Astrocyte (in vitro differentiated cells and primary cell): Measurements from ENCODE around the gene COA1.
"Not testable (repeated sequence)": the region's sequence is repeated elsewhere in the genome, so short reads cannot be mapped to it uniquely, and the experiment has no call there.

Experiments
- EZH2 ChIP-seq: IDR thresholded peaks from 2 replicates; pipeline ENCODE4 v1.6.1; 2012; ENCODE audit warnings: mild to moderate bottlenecking, low read length, inconsistent platforms; ENCODE audit not compliant: insufficient read depth
- TF ChIP-seq, protein P1 (sequence below): IDR thresholded peaks from 2 replicates; pipeline ENCODE4 v1.5.1; 2011; ENCODE audit warnings: low read depth, mild to moderate bottlenecking, inconsistent platforms, low read length, moderate library complexity; ENCODE audit not compliant: insufficient read depth

DNA sequence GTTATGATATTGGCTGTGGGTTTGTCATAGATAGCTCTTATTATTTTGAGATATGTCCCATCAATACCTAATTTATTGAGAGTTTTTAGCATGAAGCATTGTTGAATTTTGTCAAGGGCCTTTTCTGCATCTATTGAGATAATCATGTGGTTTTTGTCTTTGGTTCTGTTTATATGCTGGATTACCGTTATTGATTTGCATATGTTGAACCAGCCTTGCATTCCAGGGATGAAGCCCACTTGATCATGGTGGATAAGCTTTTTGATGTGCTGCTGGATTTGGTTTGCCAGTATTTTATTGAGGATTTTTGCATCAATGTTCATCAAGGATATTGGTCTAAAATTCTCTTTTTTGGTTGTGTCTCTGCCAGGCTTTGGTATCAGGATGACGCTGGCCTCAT is 45.9 kb upstream of the COA1 start:
- TF ChIP-seq, protein P1, sequence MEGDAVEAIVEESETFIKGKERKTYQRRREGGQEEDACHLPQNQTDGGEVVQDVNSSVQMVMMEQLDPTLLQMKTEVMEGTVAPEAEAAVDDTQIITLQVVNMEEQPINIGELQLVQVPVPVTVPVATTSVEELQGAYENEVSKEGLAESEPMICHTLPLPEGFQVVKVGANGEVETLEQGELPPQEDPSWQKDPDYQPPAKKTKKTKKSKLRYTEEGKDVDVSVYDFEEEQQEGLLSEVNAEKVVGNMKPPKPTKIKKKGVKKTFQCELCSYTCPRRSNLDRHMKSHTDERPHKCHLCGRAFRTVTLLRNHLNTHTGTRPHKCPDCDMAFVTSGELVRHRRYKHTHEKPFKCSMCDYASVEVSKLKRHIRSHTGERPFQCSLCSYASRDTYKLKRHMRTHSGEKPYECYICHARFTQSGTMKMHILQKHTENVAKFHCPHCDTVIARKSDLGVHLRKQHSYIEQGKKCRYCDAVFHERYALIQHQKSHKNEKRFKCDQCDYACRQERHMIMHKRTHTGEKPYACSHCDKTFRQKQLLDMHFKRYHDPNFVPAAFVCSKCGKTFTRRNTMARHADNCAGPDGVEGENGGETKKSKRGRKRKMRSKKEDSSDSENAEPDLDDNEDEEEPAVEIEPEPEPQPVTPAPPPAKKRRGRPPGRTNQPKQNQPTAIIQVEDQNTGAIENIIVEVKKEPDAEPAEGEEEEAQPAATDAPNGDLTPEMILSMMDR = not testable (repeated sequence)
- TF ChIP-seq EZH2 = not testable (repeated sequence)
